NK-92 treated with Interleukin-12 subunit alpha and Interleukin-12 subunit beta, amount 100 ng/mL, for 24 hours (cell line): ENCODE data around the gene KIAA0825.

Source experiments
- DNase-seq: peaks from one replicate; lab custom pipeline; 2025; lab: John Stamatoyannopoulos, UW

KIAA0825 gene

DNA sequence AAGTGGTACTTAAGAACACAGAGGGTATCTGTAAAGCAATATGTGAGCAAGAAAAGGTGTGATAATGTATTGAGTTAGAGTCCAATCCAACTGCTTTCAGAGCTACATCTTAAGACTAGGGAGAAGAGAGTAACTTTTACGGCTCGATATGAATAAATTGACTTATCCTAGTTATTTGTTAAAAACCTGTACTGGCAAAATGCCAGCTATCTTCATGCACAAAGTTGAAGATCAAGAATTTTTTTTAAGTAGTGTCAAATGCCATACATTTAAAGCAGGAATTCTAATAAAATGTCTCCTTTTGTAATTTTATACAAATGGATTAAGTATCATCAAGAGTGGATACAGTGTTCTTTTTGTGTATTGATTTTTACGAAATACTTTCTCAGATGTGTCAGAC is 305.2 kb downstream of the KIAA0825 start:
- no peak for DNase-seq

DNA sequence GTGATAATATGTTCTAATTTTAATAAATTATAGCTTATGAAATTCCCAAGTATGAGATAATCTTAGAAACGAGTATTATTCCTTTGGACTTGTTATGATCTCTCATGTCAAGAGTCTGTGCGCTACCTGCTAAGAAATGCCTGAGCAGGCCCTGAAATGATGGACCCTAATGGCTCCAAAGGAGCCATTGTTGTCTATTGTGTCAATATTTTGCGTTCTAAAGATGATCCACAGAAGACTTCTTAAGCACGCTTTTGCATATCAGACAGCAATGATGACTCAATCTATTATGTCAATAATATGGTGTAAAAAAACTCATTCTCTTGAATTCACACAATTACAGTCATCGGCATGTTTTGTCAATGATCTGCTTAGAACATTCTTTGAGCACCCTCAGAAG is 306.1 kb downstream of the KIAA0825 start:
- DNase-seq: no peak

DNA sequence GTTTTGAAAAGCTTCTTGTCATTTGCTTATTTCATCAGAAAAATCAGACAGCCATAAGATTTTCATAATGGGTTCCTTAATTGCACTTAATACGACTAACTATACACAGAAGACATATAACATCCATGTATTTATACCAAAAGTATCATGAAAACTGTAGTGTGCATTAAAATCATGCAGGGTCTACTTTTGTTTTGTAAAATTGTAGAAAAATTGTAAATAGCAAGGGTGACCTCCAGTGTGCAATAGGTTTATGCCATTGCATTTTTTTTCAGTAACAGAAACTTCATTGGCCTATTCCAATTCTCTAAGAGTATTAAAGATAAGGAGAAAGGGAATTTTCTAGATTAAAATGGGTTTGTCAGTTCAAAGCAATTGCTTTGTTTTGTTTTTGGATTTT is 307.6 kb downstream of the KIAA0825 start:
- DNase-seq: no peak

DNA sequence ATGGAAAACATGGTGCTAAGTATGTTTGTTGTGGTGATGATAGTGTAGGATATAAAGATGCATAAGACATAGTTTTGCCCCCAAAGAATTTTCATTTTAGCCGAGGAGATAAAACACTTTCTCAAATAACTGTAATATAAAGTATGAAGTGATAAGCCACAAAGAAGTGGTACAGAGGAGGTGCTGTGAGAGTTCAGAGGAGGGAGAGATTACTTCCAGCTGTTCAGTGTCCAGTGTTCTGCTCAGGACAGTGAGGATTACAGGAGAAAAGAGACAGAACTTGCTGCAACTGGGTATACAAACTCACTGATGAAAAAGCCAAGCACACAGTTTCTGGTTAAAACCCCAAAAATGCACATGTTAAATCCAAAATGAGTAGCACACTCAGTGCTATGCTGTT is 309.3 kb downstream of the KIAA0825 start:
- no peak for DNase-seq

DNA sequence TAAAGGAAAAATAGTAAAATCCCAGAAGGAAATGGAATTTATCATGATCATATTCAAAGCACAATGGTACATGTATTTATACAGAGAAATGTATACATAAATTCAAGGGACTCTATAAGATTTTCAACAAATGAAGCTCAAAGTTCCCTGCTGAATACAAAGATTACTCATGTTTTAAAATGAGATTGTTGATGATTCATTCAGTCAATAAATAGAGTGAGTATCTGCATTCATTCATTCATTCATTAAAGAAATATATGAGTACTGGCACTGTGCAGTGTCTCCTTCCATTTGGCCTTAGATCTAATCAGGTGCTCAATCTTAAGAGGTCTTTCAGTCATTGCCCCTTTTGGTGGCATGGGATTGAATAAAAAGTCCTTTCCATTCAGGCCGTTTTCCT is 310.0 kb downstream of the KIAA0825 start:
- DNase-seq: no peak

DNA sequence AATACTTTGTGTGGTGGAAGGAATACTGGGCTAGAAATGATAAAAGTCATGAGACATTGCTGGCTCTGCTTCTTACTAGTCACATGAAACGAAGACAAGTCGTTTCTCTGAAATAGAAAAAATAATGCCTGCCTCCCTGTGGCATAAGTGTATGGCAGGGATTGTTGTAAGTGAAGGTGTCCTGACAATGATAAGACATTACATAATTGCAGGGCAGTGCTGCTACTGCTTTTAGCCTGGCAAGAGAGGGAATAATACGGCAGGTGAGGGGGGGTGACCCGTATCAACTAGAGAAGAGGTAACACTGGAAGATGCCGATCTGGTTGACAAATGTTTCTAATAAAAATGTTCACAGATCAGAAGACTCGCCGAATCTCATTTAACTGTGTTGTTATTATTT is 314.3 kb downstream of the KIAA0825 start:
- no peak for DNase-seq

- DNase-seq: no peak
Observed at GRCh38 chr5:94288937-94289336, 329.5 kb downstream of the KIAA0825 start.

- DNase-seq: no peak
Observed at GRCh38 chr5:94285984-94286383, 332.4 kb downstream of the KIAA0825 start.

GRCh38 chr5:94283093-94283492 is 335.3 kb downstream of the KIAA0825 start:
- DNase-seq: no peak

- DNase-seq: no peak
Observed at GRCh38 chr5:94281236-94281801, 337.1 kb downstream of the KIAA0825 start.

DNA sequence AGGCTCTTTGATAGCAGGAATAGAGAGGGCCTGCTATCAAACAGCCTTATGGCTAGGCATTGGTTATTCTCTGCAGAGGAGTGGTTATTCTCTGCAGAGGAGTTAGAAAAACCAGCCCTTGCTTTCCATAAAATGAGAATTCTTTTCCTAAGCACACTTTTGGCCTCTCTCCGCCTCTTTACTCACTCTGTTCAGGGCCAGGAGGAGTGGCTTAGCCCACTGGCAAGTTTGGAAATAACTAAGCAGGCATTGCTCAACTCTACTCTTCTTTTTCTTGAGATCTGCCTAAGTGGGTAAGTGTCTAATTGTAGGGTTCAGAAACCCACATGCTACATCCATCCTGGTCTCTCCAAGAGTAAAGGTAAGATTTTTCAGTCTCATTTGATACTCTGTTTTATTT is 341.7 kb downstream of the KIAA0825 start:
- DNase-seq: no peak

GRCh38 chr5:94276048-94276447 is 342.4 kb downstream of the KIAA0825 start:
- DNase-seq: no peak

DNA sequence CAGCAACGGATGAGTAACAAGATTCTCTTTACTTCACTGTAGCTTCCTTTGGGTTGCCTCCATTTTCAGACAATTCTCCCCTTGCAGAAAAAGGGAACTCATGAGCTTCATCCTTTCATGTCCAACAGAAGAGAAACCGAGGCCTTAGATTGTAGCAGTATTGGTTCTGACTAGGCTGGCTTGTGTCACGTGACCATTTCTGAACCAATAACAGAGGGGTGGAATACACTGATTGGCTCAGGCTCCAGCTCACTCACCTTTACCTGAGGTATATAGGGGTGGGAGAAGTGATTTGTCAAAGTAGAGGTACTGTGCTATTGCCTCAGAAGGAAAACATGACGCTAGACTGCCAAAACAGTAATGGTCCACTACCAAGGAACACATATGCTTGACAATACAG is 343.7 kb downstream of the KIAA0825 start:
- DNase-seq: no peak

- DNase-seq: no peak
Observed at GRCh38 chr5:94268226-94268625, 350.2 kb downstream of the KIAA0825 start.

GRCh38 chr5:94267350-94267899 is 351.0 kb downstream of the KIAA0825 start:
- no peak for DNase-seq

GRCh38 chr5:94266170-94266569 is 352.2 kb downstream of the KIAA0825 start:
- DNase-seq: no peak

GRCh38 chr5:94263068-94263467 is 355.3 kb downstream of the KIAA0825 start:
- no peak for DNase-seq

DNA sequence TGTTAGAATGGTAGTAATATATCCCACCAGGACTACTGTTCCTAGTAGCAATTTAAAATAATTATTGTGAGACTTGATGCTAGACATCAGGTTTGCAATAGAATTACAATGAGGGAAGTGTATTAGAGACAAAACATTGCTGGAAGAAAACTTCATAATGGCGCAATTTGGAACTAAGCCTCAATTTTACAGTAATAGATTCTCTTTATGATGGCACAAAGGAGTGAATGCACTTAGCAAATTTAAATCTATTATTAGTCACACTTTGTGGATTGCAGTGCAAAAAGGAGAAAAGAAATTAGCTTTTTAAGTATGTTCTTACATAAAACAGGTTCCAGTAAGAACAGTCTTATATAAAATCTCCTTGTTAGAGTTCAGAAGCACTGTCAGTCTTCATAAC is 358.3 kb downstream of the KIAA0825 start:
- no peak for DNase-seq

DNA sequence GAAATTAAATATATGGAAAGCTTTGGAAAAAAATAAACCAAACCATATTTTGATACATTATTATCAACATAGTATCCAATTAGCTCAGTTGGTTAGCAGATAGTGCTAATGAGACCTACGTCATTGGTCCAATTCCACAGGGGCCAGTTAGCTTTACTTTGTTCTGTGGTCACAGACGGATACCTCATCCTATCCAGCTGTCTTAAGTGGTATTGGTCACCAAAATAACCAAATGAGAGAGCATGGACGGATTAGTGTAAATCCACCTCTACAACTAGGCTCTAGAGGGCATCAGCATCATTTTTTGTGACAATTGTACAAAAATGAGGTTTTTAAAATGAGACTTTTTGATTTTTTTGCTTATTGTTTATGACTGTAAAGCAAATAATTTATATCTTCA is 364.2 kb downstream of the KIAA0825 start:
- no peak for DNase-seq

DNA sequence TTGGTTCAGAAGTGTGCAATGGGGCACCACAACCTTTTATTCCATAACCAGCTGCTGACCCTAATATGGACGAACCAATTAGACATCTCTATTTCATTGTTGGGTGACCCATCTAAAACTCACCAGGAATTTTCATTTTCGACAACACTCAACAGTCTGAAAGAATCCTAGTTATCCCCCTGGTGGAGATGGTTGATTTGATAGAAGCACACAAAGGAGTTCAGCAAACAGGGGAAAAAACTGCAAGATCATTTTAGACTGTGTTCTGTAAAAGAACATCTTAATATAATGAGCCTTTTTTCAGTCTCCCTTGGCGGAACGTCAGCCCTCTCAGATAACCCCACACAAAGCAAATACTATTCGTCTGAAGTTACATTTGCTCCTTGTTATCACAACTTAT is 367.4 kb downstream of the KIAA0825 start:
- DNase-seq: no peak

DNA sequence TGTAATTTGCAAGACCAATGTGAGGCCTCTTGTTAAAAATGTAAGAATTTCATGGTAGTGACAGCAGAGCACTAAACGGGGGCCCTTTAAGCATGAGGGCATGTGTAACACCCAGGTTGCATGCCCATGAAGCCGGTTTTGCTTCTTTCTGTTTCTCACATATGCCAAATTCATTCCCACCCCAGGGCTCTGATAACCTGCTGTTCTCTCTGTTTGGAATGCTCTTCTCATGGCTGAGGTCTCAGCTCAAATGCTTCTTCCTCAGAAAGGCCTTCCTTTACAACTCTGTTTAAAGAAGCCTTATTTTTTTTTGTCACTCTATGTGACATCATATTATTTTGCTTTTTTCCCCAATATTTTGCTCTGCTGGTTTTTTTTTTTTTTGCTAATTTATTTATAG is 369.0 kb downstream of the KIAA0825 start:
- DNase-seq: no peak

GRCh38 chr5:94248175-94248875 is 370.1 kb downstream of the KIAA0825 start:
- no peak for DNase-seq

DNA sequence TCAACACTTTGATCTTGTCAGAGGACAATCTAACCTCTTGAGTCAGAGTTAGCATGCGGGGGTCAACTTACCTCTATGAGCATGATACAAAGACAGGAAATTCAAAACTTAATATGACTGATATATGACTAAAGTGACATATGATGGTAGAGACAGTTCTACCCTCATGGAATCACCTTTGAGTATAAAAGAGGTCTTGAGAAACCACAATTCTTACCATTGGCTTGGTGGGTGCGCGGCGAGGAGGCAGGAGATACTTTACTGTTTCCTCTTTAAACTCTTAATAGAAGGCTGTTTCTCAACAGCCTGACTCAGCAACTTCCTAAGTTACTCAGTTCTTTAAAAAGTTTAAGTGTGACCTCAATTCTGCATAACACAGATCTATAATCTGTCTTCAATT is 372.8 kb downstream of the KIAA0825 start:
- peak; percentile 42 for DNase-seq

DNA sequence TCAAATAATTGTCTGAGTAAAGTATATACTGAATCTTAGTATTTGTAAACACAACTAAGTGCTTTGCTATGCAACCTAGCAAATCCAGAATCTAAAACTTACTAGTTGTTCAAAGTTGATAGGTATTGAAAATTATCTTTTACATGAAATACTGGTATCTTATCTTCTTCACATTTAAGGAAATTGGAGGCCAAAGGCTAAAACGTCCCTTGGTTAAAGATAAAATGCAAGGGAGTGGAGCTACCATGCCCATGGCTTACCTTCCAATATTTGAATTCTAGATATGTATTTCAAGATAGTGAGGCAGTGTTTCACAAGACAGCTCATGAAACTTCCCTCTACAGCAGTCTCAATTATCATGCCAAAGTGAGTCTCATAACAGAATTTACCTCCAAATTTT is 373.5 kb downstream of the KIAA0825 start:
- no peak for DNase-seq
